HG03060 (cell line): Measurements from ENCODE around the gene MBTPS2.

ENCODE experiments used
- ATAC-seq: cut with Tn5 transposase; IDR thresholded peaks from one replicate; pipeline ENCODE4 v1.9.1; 2021; ENCODE audit warnings: low read depth, moderate number of reproducible peaks; ENCODE audit not compliant: unreplicated experiment

MBTPS2 gene

DNA sequence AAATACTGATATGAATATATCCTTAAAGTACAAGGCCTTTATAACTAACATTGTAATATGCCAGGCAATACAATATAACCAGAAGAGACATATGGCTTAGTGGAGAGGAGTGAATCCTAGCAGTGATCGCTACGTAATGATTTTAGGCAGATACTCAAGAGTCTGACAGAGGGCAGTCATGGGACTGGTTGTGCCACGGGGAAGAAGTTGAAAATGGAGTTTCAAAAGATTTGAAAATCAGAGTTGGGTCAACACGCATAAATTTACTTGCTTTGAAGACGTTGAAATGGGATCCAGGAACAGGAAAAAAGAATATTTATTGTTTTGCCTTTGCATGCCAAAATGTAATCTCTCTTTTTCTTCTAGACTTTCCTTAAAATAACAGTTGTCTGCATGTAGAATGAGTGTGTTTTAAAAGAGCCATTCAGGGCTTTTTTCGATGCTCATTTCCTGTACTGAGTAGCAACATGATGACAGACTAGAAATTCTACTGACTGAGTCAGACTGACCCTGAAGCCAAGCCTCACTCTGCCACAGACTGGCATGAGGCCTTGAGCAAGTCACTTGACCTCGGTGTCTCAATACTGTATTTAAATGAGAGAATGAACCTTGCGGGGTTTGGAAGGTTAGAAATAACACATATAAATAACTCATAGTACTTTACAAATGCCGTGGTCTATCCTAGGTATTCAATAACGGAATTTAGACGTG lies 93.0 kb downstream of the MBTPS2 start:
- ATAC-seq, result no peak

DNA sequence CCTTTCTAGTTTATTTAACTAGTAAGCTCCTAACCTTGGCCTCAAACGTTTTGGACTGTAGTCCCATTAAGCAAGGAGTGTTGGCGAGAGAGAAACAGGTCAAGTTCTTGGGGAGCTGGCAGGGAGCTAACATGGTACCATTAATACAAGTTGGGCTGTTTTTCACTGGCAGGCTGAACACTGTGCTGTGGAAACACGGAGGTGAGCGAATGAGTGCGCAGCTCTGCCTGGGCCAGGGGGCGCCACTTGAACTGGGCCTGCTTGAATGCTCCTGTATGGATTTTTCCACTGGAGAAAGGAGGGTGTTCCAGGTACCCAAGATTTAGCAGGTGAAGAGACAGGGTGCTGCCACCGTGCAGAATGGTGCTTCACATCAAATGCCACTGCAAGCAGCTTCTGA lies 93.7 kb downstream of the MBTPS2 start:
- ATAC-seq, result no peak

DNA sequence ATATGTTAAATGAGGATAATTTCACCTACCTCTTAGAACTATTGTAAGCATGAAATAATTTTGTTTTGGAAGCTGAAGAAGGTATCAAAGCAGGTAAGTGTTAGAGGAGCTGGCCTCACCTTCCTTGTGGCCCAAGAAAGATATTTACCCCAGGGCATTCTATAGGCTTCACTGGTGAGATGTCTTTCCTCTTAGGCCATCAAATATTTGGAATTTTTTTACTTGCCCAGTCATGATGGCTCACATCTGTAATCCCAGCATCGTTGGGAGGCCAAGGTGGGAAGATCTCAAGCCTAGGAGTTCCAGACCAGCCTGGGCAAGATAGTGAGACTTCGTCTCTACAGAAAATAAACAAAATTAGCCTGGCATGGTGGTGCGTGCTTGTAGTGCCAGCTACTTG lies 95.0 kb downstream of the MBTPS2 start:
- no peak for ATAC-seq
